ENCODE measurements around the gene GLRA1.
"Not testable (repeated sequence)": the region's sequence is repeated elsewhere in the genome, so short reads cannot be mapped to it uniquely, and the experiment has no call there.

The GLRA1 gene

GRCh38 chr5:151798674-151799073 lies 126.0 kb downstream of the GLRA1 start:
- CTCF ChIA-PET: no interaction called here
- TF ChIP-seq TARDBP (IDR thresholded peaks at IDR 0.05): no peak
- no peak for TF ChIP-seq ARNT (IDR thresholded peaks at IDR 0.05)
- TF ChIP-seq ZNF384 (IDR thresholded peaks at IDR 0.05): no peak
- TF ChIP-seq LEF1 (IDR thresholded peaks at IDR 0.05; ENCODE audit: borderline replicate concordance): no peak
- no peak for TF ChIP-seq FOXM1 (IDR thresholded peaks at IDR 0.05; ENCODE audit: borderline replicate concordance)
- TF ChIP-seq NFRKB (IDR thresholded peaks at IDR 0.05): no peak
- no peak for TF ChIP-seq BHLHE40 (IDR thresholded peaks at IDR 0.05; ENCODE audit: borderline replicate concordance)
- TF ChIP-seq SP1 (IDR thresholded peaks at IDR 0.05): no peak
- TF ChIP-seq HDGF (IDR thresholded peaks at IDR 0.05; ENCODE audit: borderline replicate concordance): no peak
- no peak for TF ChIP-seq FOXA1 (IDR thresholded peaks at IDR 0.05)
- no peak for TF ChIP-seq L3MBTL2 (conservative IDR thresholded peaks at IDR 0.05)
- no peak for TF ChIP-seq CTBP1 (IDR thresholded peaks at IDR 0.05; ENCODE audit: borderline replicate concordance)
- TF ChIP-seq FOXK2 (IDR thresholded peaks at IDR 0.05): no peak
- POLR2A ChIA-PET: interaction anchor here (1.0 to 1.7 kb wide), 2 partner anchors 8 to 27 kb away, joined by 5 to 10 read pairs; partner anchors contain the start of gene G3BP1
- no peak for DNase-seq (ENCODE audit: extremely low spot score)

GRCh38 chr5:151795426-151795825 lies 129.2 kb downstream of the GLRA1 start:
- CTCF ChIA-PET: no interaction called here
- TF ChIP-seq BHLHE40 (IDR thresholded peaks at IDR 0.05; ENCODE audit: borderline replicate concordance) (no peak), PKNOX1 (IDR thresholded peaks at IDR 0.05) (no peak), ELF4 (IDR thresholded peaks at IDR 0.05) (no peak), ARNT (IDR thresholded peaks at IDR 0.05) (no peak), NFRKB (IDR thresholded peaks at IDR 0.05) (no peak), ZNF384 (IDR thresholded peaks at IDR 0.05) (no peak), SP1 (IDR thresholded peaks at IDR 0.05) (no peak), FOXM1 (IDR thresholded peaks at IDR 0.05; ENCODE audit: borderline replicate concordance) (no peak), TARDBP (IDR thresholded peaks at IDR 0.05) (no peak), SUZ12 (IDR thresholded peaks at IDR 0.05) (no peak), FOXK2 (IDR thresholded peaks at IDR 0.05) (no peak), CTBP1 (IDR thresholded peaks at IDR 0.05; ENCODE audit: borderline replicate concordance) (no peak), HDGF (IDR thresholded peaks at IDR 0.05; ENCODE audit: borderline replicate concordance) (no peak), L3MBTL2 (conservative IDR thresholded peaks at IDR 0.05) (no peak), FOXA1 (IDR thresholded peaks at IDR 0.05) (no peak), LEF1 (IDR thresholded peaks at IDR 0.05; ENCODE audit: borderline replicate concordance) (no peak)
- DNase-seq (ENCODE audit: extremely low spot score): no peak
- POLR2A ChIA-PET: no interaction called here

GRCh38 chr5:151793358-151793757 lies 131.3 kb downstream of the GLRA1 start:
- TF ChIP-seq CTBP1 (IDR thresholded peaks at IDR 0.05; ENCODE audit: borderline replicate concordance) (no peak), FOXA1 (IDR thresholded peaks at IDR 0.05) (no peak), FOXK2 (IDR thresholded peaks at IDR 0.05) (no peak), NFRKB (IDR thresholded peaks at IDR 0.05) (no peak), ZNF384 (IDR thresholded peaks at IDR 0.05) (no peak), SP1 (IDR thresholded peaks at IDR 0.05) (no peak)
- DNase-seq (ENCODE audit: extremely low spot score): no peak
- ChIA-PET CTCF (no interaction called here), POLR2A (no interaction called here)

GRCh38 chr5:151787817-151788216 lies 136.8 kb downstream of the GLRA1 start:
- POLR2A ChIA-PET: interaction anchor here (1.1 kb wide), 1 partner anchor 17 kb away, joined by 8 read pairs; the partner anchor contains the start of gene G3BP1
- TF ChIP-seq ARNT (IDR thresholded peaks at IDR 0.05): no peak
- TF ChIP-seq SUZ12 (IDR thresholded peaks at IDR 0.05): no peak
- TF ChIP-seq FOXA1 (IDR thresholded peaks at IDR 0.05): no peak
- no peak for TF ChIP-seq ZNF384 (IDR thresholded peaks at IDR 0.05)
- DNase-seq (ENCODE audit: extremely low spot score): no peak
- CTCF ChIA-PET: interaction anchor here (0.6 kb wide), 1 partner anchor 14 kb away, joined by 4 read pairs; no protein-coding TSS in a partner anchor

GRCh38 chr5:151786468-151786867 lies 138.2 kb downstream of the GLRA1 start:
- ChIA-PET CTCF (no interaction called here), POLR2A (no interaction called here)
- DNase-seq (ENCODE audit: extremely low spot score): no peak
- no peak for TF ChIP-seq ARNT (IDR thresholded peaks at IDR 0.05)
- TF ChIP-seq L3MBTL2 (conservative IDR thresholded peaks at IDR 0.05): no peak
- no peak for TF ChIP-seq TARDBP (IDR thresholded peaks at IDR 0.05)
- TF ChIP-seq NFRKB (IDR thresholded peaks at IDR 0.05): no peak
- no peak for TF ChIP-seq CTBP1 (IDR thresholded peaks at IDR 0.05; ENCODE audit: borderline replicate concordance)
- no peak for TF ChIP-seq SP1 (IDR thresholded peaks at IDR 0.05)
- TF ChIP-seq FOXA1 (IDR thresholded peaks at IDR 0.05): no peak

GRCh38 chr5:151784141-151784540 lies 140.5 kb downstream of the GLRA1 start:
- POLR2A ChIA-PET: interaction anchor here (1.9 kb wide), 1 partner anchor 13 kb away, joined by 5 read pairs; the partner anchor contains the start of gene G3BP1
- TF ChIP-seq FOXA1 (IDR thresholded peaks at IDR 0.05) (no peak), TARDBP (IDR thresholded peaks at IDR 0.05) (no peak), ELF4 (IDR thresholded peaks at IDR 0.05) (no peak), NFRKB (IDR thresholded peaks at IDR 0.05) (no peak), ARNT (IDR thresholded peaks at IDR 0.05) (no peak), L3MBTL2 (conservative IDR thresholded peaks at IDR 0.05) (no peak), FOXM1 (IDR thresholded peaks at IDR 0.05; ENCODE audit: borderline replicate concordance) (no peak), BHLHE40 (IDR thresholded peaks at IDR 0.05; ENCODE audit: borderline replicate concordance) (no peak), PKNOX1 (IDR thresholded peaks at IDR 0.05) (no peak), SUZ12 (IDR thresholded peaks at IDR 0.05) (no peak), ZNF384 (IDR thresholded peaks at IDR 0.05) (no peak), CTBP1 (IDR thresholded peaks at IDR 0.05; ENCODE audit: borderline replicate concordance) (no peak), LEF1 (IDR thresholded peaks at IDR 0.05; ENCODE audit: borderline replicate concordance) (no peak), FOXK2 (IDR thresholded peaks at IDR 0.05) (no peak), HDGF (IDR thresholded peaks at IDR 0.05; ENCODE audit: borderline replicate concordance) (no peak), SP1 (IDR thresholded peaks at IDR 0.05) (no peak)
- DNase-seq (ENCODE audit: extremely low spot score): no peak
- CTCF ChIA-PET: interaction anchor here (1.2 kb wide), 1 partner anchor 12 kb away, joined by 3 read pairs; no protein-coding TSS in a partner anchor

GRCh38 chr5:151783664-151784063 lies 141.0 kb downstream of the GLRA1 start:
- not testable (repeated sequence) for DNase-seq (ENCODE audit: extremely low spot score)
- ChIA-PET POLR2A (interaction anchor here (1.9 kb wide), 1 partner anchor 12 kb away, joined by 5 read pairs; the partner anchor contains the start of gene G3BP1), CTCF (interaction anchor here (0.6 to 1.2 kb wide), 2 partner anchors 11 to 74 kb away, joined by 3 to 7 read pairs; no protein-coding TSS in a partner anchor)

All from HEK293T (cell line).